HG03469 (cell line): ENCODE data around the gene TESPA1.
A peak's percentile ranks its signal among the peaks of the same experiment; 100 is the strongest.

Experiments used
- ATAC-seq: cut with Tn5 transposase; IDR thresholded peaks from one replicate; pipeline ENCODE4 v1.9.1; 2021; ENCODE audit warnings: mild to moderate bottlenecking, moderate library complexity, moderate number of reproducible peaks; ENCODE audit not compliant: unreplicated experiment

TESPA1 gene

DNA sequence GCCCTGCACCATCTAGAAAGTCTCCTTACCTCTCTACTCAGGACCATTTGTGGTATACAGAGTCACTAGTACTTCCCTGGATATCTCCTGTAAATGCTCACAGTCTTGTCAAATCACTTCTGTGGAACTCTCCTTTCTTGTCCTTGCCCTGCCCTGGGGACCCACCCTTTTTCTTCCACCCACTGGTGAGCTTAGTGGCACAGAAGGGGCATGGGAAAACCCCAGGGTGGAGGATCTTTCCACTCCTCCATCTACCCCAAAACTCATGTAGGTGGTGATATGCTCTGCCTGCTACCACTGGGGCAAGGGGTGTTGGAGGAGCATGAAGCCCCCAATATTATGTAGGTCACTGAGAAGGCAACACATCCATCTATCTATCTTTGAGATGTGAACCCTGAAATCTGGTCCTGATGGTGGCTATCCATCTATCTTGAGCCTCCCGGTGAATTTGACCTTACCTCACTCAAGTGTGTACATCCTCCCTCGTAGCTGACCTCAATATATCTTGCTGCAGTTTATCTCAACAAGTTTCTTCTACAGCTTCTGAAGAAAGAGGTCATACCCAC, 943 bp downstream of the TESPA1 start:
- ATAC-seq, result no peak

DNA sequence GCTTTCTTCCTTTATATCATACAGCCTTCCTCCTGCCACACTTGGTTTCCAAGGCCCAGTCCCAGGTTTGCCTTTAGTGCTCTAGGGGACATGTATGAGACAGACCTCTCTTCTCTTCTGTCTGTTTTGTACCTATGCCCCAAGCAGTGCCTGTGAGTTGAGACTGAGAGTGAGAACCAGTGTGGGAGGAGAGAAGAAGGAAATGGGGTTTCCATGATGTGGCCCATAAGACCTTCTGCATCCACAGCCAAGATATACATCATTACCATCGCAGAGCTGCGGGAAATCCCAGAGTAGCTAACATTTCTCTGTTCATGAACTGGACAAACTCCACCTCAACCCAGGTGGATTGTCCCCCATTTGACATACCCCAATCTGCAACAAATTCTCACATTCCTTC, 2.8 kb downstream of the TESPA1 start:
- ATAC-seq, result no peak

DNA sequence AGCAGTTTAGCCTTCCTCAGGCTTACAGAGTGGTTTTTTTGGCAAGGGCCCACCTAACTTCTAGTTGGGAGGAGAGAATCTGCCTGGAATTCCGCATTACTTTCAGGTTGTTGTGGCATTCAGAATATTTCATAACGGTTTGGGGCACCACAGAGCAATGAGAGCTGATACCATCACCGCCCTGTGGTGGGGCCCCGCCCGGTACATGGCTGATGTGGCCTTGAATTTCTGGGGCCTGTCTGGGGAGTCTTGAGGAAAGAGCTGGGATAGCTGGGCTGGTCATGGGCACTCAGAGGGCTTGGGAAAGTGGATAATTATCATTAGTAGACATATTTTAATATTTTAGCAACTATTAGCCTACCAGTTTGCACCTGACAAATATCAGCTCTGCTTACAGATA, 4.2 kb downstream of the TESPA1 start:
- no peak for ATAC-seq

DNA sequence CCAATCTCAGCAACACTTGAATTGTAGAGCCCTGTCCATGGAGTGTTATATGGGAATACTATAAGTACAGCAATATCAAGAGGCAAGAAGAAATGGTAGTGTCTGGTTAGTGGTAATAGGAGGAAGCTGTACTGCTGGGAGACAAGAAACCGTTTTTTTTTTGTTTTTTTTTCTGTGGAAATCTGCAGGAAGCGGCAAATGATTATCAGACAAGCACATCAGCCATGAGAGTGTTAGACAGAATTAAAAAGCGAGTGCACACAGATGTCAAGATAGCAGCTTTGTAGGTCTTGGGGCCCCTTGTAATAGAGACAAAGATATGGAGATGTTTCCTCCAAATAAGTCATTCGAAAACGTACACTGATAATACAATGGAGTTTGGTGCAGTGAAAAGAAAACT, 6.7 kb downstream of the TESPA1 start:
- ATAC-seq, result no peak

DNA sequence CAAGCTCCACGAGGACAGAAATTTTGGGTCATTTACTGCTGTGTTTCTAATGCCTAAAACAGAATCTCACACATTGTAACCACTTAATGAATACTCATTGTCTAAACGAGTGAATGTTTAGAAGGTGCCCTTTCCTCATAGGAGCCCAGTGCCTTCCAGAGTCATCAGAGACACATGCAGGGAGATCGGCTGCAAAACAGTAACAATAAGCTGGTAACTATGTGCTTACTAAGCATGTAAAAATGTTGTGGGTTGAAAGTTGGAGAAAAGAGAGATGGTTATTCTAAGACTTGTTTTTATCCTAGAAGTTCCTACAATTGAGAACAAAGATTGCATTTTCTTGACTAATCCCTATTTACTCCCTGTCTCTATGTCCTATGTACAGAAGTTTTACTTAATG, 7.4 kb downstream of the TESPA1 start:
- ATAC-seq, result no peak

DNA sequence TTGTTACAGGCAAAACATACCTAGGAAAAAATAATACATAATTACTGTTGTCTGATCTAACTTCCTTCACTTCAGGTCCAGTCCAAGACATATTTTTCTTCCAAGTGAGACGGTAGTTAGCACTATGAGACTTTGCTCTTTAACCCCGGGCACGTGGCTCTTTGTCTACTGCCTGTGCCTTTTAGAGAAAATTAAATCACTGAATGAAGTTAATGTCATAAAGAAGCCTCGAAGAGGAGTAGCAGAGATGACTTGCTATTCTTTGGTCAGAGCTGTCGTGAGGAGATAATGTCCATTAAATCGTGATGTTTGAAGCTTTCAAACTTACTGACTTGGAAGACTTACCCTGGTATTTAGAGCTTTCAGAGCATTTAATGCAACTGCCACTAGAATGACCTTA, 8.7 kb downstream of the TESPA1 start:
- no peak for ATAC-seq

DNA sequence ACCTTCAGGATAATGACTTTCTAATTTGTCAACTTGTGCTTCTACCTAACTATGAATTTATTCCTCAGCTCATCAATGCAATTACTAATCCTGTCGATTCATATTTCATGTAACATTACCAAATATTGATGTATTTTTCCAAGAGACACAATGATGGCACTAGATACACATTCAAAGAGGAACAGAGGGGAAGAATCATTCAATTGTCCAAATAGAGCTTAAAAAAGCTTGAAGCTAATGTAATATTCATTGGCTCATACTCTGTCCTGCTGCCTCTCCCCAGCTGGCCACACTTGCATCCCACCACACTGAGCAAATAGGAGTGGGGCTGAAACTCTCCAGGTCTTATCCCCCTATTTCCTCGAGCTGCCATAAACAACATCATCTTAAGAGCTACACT, 9.3 kb downstream of the TESPA1 start:
- no peak for ATAC-seq

DNA sequence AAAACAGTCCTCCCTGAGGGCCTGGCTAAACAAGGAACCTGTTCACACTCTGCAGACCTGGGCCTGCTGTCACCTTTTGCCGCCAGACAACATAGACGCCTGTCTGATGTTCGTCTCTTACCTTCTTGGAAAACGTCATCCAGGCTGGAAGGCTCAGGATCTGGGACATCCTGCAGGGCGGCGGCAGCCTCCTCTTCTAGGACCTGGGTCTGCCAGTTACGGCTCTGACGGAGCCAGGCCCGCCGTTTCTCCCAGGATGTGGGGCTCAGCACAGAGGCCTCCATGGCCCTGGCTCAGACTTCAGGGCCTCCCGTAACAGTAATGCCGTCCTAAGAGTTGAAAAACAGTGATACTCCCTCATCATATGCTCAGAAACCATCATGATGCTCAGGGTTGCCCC, 10.3 kb downstream of the TESPA1 start:
- no peak for ATAC-seq

DNA sequence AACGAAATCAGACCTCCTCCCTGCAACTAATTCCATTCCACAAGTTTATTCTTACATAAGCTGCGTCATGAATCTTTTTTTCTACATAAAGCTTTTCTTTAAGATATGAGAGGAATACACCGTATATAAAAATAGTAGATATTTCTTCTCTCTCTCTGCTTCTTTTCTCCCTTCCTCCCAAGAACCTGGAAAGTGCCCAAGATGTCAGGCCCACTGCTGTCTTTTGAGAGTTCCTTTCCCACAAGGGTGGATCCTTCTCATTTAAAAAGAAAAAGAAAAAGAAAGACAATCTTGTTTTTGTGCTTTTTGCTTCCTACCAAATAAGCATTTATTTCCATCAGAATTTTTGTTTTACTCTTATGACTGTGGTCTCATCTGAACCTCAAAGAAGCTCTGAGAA, 11.0 kb downstream of the TESPA1 start:
- ATAC-seq, result no peak

DNA sequence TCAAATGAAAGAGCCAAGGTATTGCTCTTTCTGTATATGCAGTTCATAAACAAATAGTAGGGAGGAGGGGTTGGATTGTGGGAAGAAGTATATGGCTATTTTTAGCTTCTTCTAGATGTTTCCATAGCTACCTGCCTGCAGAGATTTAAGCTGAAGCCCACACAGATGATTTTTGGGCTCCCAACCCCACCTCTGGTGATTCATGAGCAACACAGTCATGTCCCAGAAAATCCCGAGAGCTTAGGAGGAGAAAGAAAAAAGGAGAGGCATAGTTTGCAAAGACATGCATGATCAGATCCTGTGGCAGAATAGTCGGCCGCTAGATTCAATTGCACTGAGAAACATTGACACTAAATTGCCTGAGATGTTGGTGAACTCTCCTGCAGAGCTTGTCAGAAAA, 13.8 kb downstream of the TESPA1 start:
- ATAC-seq, result no peak

DNA sequence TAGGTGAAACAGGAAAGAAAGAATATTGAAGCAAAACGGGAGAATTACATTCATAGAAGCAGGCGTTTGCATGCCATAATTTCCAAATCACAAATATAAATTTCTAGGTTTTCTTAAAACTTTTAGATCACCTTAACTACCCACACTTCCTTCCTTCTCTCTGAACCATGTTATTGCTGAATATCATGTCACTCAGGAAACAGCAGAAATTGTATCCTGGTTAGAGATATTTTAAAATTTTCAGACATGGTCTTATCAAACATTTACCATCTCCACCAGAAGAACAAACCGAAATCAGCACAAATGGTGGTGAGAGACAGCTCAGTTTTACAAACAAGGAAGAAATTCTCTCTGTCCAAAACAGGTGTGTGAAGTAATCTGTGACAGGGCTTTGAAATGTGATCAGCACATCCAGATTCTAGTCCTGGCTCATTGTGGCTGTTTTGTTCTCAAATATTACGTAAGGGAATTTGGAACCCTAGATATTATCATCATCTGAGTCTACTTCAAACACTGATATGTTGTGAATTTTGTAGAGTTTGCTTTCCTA, 16.3 kb downstream of the TESPA1 start:
- ATAC-seq, result no peak

DNA sequence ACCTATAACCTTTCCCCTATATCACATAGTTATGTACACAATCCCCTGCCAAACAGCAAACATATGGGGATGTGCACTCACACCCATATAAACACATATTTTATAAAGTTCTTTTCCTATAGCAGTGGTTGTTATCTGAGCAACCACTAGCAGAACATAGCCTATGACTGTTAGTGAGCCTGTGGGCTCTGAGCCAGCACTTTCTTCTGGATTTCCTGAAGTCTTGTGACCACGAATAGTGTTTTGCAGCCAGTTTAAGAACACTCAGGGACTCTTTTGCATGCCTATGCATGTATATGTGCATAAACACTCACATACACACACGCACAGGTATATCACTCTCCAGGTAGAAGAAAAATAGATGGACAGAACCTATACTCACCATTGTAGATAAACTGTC, 17.1 kb downstream of the TESPA1 start:
- no peak for ATAC-seq

DNA sequence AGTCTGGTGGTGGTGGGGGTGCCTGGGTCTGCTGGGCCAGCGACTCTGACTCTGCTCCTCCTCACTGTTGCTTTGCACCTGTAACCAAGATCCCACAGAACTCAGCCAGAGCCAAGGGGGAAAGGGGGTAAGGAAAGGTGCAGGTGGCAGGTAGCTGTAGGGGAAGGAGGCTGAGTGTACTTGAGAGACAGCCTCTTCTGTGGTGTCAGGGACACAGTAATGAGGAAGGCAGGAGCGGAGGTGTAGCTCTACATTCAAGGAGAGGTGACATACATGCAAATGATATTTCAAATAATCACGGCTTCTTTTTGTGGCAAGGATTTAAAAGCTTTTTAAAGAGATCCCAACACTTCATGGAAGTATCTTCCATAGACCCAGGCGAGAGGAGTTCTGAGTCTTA, 23.4 kb downstream of the TESPA1 start:
- ATAC-seq, result no peak

DNA sequence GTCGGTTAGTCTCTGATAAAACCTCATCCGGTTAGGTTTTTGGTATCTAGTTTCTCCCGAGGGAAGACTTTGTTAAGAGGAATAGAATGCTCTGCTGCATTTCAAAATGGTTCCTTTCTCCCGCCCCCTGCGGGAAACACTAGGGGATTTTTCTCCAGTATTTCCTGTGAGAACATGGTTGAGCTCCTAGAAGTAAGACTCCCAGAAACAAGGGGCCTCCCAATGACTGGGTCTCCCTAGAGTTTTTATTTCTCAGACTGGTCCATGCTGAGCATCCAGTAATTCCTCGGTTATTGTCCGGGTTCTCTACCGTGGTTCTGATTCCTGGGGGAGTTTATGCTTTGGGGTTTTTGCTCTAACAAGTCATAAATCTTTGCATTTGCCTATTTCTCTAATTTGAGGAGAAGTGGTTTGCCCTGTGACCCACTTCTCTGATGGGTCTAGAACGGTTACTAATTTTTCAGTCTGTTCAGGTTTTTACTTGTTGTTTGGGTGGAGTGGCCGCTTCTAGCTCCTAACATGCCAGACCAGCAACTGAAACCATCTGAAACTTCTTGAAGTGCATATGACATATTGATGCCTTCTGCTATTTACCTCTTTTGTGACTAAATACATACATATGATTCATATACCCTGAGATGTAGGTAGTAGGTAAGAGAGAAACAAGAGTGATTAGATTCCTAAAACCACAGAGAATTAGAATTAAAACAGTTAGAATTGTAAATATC, 25.1 kb downstream of the TESPA1 start:
- peak; percentile 72 for ATAC-seq

DNA sequence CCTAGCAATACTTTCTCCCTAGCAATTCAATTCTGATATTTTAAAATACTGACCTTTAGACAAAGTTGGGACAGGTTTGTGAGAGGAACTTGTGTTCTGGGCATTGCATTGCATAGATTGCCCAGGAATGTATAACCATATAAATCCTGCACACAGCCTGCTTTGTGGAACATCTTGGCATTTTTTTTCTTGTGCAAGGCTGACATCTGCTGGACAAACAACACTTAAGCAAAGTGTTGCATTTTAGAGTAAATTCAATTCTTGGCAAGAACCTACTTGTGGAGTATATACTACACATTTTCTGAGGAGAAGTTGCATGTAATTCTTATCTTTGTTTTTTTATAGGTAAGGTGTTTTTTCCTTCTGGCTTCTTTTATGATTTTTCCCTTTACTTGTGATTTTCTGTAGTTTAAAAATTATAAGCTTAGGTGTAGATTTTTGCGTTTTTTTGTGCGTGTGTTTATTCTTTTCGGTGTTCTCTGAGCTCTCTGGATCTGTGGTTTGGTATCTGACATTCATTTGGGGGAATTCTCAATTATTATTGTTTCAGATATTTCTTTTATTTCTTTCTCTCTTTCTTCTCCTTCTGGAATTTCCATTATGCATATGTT, 26.4 kb downstream of the TESPA1 start:
- no peak for ATAC-seq

DNA sequence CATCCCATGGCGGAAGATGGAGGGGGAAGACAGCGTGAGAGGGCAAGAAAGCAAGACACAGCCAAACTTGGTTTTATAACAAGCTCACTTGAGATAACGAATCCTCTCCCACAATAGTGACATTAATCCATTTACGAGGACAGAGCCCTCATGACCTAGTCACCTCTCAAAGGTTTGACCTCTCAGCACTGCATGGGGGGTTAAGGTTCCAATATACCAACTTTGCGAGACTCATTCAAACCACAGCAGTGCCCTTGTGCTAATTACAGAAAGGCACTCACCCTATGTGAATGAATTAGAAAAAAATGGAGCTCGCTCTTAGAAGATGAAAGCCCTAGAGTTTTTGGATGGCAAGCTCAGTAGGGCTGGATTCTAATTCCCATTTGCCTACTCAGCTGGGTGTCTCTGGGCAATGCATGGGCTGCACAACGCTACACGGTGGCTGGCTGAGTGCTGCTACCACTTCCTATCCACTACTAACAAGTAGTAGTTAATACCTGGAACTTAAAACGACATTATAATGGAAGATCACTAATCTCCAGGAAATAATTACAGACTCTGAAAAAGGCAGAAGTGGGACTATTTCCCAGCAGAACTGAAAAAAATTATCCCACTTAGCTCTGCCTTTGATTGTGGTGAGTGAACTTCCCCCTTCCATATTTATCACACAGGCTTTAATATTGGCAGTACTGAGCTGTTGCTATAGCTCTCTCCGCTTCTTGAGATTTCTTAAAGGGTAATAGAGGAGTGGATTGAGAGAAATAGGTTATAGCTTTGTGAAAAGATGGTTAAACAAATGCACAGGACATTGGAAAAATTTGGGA, 27.5 kb downstream of the TESPA1 start:
- no peak for ATAC-seq

DNA sequence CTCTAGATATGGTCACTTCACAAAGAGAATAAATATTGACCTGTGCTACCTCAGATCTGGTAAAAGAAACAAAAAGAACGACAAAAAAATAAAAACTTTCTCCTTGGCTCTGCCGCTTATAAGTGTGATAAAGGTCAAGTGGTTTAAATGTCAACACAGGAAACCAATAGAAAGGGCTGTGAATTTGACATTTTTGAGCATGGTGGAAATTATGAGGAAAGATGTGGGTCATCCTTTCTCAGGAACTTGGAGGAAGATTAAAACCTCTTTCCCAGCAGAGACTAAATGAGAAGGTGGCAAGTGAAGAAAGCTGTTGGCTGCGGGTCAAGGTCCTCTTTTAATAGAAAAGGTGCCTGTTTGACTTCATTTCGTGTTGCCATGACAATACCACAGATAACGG, 28.2 kb downstream of the TESPA1 start:
- ATAC-seq, result no peak

DNA sequence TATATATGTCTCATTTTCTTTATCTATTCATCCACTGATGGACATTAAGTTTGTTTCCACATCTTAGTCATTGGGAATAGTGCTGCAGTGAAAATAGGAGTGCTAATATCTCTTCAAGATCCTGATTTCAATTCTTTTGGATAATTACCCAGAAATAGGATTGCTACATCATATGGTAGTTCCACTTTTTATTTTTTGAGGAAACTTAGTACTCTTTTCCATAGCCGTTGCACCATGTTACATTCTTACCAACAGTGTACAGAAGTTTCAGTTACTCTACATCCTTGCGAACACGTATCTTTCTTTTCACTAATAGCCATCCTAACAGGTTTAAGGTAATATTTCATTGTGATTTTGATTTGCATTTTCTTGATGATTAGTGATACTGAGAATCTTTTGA, 29.8 kb downstream of the TESPA1 start:
- ATAC-seq, result no peak

DNA sequence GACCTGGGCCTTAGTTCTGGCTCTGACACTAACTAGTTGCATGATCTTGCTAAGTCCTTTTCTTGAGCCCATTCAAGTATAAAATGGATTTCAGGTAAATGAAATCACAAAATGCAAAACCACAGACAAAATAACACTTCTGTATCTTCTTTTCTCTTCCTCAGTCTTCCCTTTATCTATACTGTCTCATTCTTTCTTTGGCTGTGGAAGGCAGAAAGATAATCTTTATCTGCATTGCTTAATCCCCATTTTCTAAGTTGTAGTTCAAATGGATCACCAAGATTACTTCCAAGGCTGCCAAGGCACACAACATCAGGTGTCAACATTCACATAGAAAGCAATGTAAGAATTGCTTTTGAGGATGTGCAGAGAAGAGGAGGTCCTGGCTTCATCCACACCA, 30.3 kb downstream of the TESPA1 start:
- ATAC-seq, result no peak

DNA sequence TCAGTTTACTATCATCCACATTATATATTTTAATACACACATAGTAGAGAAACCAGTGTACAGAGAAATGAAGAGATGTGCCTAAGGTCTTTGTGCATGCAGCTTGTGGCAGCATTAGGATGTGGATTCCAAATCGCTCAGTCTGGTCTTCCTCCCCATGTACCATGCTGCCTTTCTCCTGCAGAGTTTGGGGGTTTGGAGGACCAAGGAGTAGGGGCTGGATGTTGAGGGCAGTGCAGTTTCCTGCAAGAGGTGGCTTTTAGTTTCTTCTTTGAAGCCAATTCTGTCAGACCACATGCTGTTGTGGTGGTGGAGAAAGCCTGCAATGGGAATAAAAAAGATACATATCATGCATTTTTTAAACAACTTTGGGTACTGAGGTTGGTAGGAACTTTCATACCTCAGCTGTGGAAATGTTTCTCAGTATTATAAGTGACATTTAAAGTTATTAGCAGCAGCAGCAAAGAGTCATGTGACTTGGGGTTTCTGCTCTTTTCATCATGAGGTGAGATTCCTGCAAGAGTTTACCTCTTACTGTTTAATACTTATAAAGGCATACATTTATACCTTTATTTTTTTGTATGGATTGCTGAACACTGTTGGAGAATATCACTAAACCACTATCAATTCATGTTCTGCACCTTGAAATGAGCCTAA, 34.4 kb downstream of the TESPA1 start:
- ATAC-seq, result no peak
